Measurements from ENCODE around the gene DDX51.

The DDX51 gene

DNA sequence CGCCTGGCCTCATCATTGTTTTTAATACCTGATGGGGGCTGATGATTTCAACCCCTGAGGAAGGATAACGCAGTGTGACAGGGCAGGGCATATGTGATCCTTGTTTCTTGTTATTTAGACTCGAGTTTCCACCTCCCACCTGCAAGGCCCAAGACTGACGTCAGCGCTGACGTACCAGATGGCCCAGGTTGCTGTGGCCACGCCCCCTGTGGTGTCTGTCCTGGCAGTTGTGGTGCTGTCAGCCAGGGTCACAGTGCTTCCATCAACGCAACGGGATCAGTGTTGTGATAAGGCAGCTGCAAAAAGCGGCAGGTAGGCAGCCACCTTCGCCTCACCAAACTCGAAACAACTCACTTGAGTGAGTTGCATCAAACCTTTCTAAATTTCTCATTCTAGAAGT lies 18.4 kb downstream of the DDX51 start:
- no peak for DNase-seq
- TF ChIP-seq GATA1 (IDR thresholded peaks at IDR 0.05; ENCODE audit: low read depth, low read length) (no peak), POLR2A (IDR thresholded peaks at IDR 0.05; ENCODE audit: low read length) (no peak)

DNA sequence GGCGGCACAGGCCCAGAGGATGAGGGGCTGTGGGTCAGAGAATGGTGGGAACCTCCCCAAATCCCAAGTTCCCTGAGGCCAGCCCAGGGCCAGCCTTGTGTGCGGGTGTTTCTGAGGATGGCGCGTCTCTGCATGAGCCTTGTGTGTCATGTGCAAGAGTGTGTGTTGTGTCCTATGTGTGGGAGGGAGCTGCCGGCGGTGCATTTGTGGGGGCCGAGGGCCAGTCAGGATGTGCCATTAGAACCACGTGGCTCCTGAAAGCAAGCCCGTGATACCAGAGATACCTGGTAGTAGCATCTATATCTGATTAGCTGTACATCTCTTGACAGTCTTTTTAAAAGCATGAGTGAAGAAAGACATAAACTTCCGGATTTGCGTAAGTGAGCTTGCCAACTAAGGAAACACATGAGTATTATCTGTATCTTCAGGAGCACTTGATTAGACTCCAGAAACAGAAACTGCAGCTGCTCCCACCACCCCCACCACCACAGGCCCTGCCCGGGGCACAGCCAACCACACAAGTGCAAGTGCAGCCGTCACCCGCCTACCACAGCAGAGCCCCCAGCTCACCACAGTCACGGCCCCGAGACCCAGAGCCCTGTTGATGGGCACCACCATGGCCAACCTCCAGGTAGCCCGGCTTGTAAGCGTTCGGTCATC lies 19.2 kb downstream of the DDX51 start:
- no peak for DNase-seq
- TF ChIP-seq GATA1 (IDR thresholded peaks at IDR 0.05; ENCODE audit: low read depth, low read length) (no peak), POLR2A (IDR thresholded peaks at IDR 0.05; ENCODE audit: low read length) (no peak)

DNA sequence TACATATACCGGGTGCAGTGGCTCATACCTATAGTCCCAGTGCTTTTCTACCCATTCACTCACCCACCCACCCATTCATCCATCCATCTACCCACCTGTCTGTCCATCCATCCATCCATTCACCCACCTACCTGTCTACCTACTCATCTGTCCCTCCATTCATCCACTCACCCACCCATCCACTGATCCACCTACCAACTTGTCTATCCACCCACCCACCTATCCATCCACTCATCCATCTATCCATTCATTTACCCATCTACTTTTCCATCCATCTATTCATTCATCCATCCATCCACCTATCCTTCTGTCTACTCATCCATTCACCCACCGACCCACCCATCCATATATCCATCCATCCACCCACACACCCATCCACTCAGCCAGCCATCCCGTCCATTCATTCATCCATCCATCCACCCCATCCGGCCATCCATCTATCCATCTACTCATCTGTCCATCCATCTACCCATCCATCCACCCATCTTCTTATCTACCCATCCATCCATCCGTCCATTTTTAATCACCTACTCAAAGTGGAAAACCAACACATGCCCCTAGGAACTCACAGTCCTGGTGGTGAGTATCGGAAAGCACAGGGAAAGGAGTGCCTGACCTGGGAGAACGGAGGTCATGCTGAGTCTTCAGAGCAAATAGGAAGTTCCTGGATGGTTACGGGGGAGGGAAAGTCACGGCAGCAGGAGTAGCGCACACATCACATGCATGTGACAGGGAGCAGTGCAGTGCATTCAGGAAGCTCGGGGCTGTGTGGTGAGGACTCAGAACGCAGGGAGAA lies 20.0 kb downstream of the DDX51 start:
- no peak for TF ChIP-seq GATA1 (IDR thresholded peaks at IDR 0.05; ENCODE audit: low read depth, low read length)
- no peak for TF ChIP-seq POLR2A (IDR thresholded peaks at IDR 0.05; ENCODE audit: low read length)
- DNase-seq = no peak

DNA sequence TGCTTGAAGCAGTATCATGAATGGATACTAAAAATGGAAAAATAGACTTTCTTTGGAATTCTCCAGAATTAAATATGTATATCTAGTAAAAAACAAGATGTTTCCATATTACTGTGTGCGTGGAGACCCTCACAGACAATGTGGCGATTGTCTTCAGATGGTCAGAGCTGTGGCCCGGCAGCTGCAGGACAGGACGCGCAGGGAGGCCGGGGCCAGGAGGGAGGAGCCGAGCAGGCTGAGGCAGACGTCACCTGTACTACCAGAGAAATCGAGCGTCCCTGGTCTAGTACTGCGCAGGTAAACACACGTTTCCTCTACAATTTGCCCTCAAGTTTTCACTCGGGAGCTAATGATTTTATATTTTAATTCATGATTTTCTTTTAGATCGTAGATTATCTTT lies 22.8 kb downstream of the DDX51 start:
- DNase-seq = no peak
- TF ChIP-seq POLR2A (IDR thresholded peaks at IDR 0.05; ENCODE audit: low read length) (no peak), GATA1 (IDR thresholded peaks at IDR 0.05; ENCODE audit: low read depth, low read length) (no peak)

DNA sequence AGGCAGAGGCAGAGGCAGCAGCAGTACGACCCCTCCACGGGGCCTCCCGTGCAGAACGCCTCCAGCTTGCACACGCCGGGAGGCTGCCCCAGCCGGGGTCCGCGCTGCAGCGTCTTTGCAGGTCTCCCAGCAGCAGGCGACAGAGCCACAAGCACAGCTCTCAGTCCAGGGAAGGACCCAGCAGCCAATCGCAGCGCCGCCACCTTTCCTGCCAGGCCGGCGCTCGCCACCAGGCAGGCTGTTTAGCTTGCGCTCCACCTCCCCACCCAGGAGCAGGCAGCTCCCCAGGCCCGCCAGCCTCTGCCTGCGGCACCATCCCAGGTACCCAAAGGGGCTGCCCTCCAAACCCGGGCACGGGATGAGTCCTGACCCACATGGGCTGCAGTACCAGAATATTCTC lies 25.2 kb downstream of the DDX51 start:
- no peak for DNase-seq
- TF ChIP-seq POLR2A (IDR thresholded peaks at IDR 0.05; ENCODE audit: low read length) (no peak), GATA1 (IDR thresholded peaks at IDR 0.05; ENCODE audit: low read depth, low read length) (no peak)

DNA sequence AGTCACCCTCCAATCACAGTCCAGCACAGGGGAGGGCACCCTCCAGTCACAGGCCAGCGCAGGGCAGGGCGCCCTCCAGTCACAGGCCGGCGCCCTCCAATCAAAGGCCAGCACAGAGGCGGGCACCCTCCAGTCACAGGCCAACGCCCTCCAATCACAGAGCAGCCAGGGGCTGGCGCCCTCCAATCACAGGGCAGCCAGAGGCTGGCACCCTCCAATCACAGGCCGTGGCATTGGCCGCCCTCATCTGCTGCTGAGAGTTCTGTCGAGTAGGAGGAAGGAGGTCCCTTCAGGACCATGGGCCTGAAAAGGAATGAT lies 26.6 kb downstream of the DDX51 start:
- no peak for TF ChIP-seq GATA1 (IDR thresholded peaks at IDR 0.05; ENCODE audit: low read depth, low read length)
- DNase-seq = peak; percentile 21 to 47

DNA sequence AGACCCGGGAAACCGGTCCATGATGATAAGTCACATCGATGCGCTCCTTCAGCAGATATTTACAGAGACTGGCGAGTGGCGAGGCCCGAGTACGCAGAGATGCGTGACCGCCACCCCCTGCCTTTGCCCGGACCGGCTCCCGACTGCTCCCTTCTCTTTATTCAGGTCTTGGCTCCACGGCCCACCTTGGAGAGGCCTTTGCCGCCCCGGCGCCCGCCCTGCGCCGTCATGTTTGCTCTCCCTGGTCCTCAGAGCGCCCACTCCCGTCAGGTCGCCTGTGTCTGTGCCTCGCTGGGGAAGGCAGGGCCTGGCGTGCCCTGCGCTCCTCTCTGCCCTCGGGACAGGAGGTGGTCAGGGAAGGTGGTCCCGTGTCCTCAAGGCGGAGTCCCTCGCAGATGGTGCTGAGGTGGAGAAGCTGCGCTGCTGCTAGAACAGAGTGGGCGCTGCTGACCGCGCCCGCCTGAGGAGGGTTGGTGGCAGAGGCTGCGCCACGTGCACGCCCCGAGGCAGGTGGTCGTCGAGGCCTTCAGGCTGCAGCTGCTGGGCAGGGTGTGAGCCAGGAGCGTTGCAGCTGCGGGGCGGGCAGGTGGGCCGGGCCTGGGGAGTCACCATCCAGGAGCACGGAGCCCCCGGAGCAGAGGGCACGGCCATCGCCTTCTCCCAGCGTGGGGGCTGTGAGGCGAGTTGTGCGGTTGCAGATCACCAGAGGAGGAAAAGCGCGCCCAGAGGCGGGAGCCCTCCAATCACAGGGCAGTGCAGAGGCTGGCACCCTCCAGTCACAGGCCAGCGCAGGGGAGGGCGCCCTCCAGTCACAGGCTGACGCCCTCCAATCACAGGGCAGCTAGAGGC lies 27.2 kb downstream of the DDX51 start:
- TF ChIP-seq GATA1 (IDR thresholded peaks at IDR 0.05; ENCODE audit: low read depth, low read length) = no peak
- TF ChIP-seq POLR2A (IDR thresholded peaks at IDR 0.05; ENCODE audit: low read length) = no peak
- DNase-seq = no peak

DNA sequence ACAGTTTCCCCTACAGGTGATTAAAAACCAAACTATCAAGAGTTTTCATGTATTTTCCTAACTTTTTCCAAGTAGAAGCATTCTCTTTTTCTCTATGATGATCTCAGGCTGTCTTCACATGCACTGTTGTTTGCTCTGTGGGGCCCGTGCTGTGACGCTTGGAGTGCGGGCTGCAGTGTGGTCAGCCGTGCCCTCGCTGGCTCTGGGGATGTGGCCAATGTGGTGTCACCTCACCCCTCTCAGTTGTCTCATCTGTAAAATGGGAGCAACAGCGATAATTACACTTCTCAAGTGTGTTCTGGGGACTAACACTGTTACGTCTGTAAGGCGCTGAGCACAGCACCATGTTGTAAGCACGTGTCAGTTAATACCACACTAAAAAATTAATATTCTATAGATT lies 28.6 kb downstream of the DDX51 start:
- DNase-seq = no peak
- no peak for TF ChIP-seq GATA1 (IDR thresholded peaks at IDR 0.05; ENCODE audit: low read depth, low read length)
- no peak for TF ChIP-seq POLR2A (IDR thresholded peaks at IDR 0.05; ENCODE audit: low read length)

DNA sequence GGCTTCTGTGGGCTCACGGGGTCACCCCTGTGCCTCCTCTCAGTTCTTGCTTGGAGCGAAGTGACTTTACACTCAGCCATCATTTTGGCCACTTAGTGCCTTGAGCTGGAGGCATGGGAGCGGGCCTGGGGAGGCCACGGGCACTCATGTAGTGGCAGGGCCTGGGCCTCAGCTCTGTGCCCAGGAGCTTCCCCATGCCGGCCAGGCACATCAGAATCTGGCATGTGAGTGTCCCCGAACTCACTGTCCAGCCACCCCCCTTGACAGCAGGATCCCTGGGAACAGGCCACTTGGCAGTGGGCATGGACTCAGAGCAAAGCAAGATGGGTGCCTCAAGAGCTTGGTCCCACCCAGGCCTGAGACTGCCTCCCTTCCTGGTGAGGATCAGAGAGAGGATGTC lies 29.5 kb downstream of the DDX51 start:
- DNase-seq = no peak
- TF ChIP-seq GATA1 (IDR thresholded peaks at IDR 0.05; ENCODE audit: low read depth, low read length) (no peak), POLR2A (IDR thresholded peaks at IDR 0.05; ENCODE audit: low read length) (no peak)

DNA sequence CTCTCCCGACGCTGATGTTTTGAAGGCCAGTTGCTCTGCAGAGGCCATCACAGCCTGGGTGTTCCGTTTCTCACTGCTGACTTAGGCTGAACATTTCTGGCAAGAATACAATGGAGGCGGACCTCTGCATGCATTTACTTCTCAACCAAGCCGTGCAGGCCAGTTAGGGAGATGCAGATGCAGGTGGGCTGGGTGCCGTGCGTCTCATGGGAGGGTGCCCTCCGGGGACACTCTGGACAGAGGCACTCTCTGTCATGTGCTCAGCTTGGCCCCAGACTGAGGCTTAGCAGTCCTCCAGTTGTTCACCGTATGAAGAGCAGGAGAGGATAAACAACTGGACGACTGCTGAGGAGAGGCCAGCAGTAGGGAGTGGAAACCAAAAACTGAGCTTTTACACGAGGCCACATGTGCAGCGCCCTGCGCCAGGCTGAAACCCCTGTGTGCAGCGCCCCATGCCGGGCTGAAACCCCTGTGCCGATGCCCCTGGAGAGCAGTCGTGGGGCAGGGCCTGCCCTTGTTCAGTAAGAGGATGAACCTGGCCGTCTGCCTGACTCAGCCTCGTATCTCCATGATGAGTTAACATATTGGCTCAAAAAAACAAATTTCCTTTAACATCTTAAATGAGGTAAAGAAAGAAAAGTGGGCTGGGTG lies 32.3 kb downstream of the DDX51 start:
- DNase-seq = no peak
- TF ChIP-seq POLR2A (IDR thresholded peaks at IDR 0.05; ENCODE audit: low read length) (no peak), GATA1 (IDR thresholded peaks at IDR 0.05; ENCODE audit: low read depth, low read length) (no peak)

DNA sequence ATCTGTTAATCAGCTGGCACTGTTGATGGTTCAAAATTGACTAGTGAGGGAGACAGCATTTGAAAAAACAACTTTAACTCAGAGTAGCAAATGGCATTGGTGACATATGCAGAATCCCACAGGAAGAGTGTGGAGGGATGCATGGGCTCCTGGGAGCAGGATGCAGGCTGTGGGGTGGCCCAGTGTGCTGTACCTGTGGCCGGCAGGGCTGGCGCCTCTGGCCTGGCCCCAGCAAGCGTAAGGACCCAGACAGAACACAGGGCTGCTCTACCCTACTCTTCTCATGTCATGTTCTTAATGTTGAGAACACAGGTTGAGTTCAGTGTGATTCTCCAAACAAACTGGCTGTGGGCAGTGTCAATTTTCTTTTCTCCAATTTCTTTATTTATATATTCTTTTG lies 33.4 kb downstream of the DDX51 start:
- TF ChIP-seq POLR2A (IDR thresholded peaks at IDR 0.05; ENCODE audit: low read length) (no peak), GATA1 (IDR thresholded peaks at IDR 0.05; ENCODE audit: low read depth, low read length) (no peak)
- DNase-seq = no peak

DNA sequence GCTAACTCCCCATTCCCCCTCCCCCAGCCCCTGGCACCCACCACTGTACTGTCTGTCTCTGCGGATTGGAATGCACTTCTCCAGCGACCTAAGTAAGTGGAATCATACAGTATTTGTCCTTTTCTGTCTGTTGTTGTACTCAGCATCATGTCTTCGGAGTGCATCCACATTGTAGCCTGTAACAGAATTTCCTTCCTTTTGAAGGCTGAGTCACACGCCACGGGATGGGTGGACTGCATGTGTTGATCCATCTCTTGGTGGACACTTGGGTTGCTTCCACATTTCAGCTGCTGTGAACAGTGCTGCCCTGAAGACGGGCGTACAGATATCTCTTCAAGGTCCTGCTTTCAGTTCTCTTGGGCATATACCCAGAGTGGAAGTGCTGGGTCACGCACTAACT lies 34.4 kb downstream of the DDX51 start:
- no peak for TF ChIP-seq GATA1 (IDR thresholded peaks at IDR 0.05; ENCODE audit: low read depth, low read length)
- no peak for TF ChIP-seq POLR2A (IDR thresholded peaks at IDR 0.05; ENCODE audit: low read length)
- DNase-seq = no peak

DNA sequence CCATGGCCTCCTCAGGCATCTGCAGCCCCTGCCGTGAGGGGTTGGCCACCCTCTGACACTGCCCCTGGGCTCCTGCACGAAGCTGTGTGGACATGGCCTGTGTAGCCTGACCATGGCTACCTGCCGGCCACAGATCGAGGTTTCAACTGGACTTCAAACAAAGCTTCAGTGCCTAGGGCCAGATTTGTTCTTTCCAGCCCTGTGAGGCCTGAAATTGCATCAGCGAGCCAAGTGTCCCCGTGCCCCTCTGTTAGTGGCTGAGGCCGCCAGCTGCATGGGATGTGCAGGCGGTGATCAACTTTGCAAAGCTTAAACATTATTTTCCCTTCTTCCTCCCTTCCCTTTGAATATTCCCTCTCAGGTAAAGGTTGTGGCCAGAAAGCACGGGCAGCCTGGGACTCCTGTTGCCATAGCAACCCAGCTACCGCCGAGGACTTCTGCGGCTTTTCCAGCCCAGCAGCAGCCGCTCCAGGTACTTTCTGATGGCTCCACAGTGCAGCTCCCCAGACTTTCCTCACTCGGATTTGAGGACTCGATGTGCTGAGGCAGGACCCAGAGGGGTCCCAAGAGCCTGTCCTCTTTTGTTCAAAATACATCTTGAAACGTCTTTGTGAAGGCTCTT lies 35.8 kb downstream of the DDX51 start:
- TF ChIP-seq GATA1 (IDR thresholded peaks at IDR 0.05; ENCODE audit: low read depth, low read length) = no peak
- TF ChIP-seq POLR2A (IDR thresholded peaks at IDR 0.05; ENCODE audit: low read length) = no peak
- no peak for DNase-seq

DNA sequence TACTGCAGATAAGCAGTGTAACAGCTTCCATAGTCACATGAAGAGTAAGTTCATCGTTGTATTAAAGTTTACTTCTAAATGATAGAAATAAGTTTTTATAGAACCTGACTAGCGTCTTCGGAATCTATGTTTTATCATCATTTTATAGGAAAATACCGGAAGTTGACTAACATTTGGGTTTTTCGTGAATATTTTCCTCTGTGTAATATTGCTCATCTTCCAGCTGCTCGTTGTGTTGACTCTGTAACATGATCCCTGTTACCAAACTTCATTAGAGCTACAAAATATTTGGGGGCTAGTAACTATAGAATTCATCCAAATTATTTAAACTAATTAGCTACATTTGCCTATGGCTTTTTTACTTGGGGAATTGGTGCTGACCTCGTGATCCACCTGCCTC lies 37.2 kb downstream of the DDX51 start:
- DNase-seq = no peak
- TF ChIP-seq POLR2A (IDR thresholded peaks at IDR 0.05; ENCODE audit: low read length) (no peak), GATA1 (IDR thresholded peaks at IDR 0.05; ENCODE audit: low read depth, low read length) (no peak)
